Measurements from ENCODE around the gene FLNB. TPM values are rescaled to one million over a fixed set of nuclear protein-coding genes. Genes with fewer than 3 reads are reported as not detected.

Gene FLNB
- total and polyA plus RNA-seq, 2 of the 4 experiments (the other 2 are of a cell fraction): 78.0 to 136 TPM

DNA sequence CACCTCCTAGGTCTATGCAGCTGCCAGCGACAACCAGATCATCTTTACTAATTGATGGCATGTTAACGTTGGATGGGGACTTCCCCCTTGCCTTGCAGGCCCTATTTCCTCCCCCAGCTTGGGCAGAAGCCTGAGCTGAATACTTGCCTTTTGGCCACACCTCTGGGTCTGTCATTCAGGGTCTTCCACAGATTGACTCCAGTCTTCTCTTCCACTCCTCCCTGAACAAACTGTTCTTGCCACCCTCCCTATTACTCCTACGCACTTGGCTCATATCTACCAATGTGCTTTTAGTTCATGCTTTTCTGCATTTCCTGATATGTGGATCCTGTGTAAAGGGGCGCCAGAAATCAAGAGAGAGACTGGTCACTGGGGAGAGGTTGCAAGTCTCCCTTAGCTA is 129.1 kb downstream of the FLNB start:
- Histone ChIP-seq H4K20me1 (ENCODE audit: insufficient read depth, low read length) (peaks cover 6% of the 10 kb centered on the region; the same call in 1 of the 2 replicates), H2BK5ac (ENCODE audit: low read depth, low read length, poor library complexity, severe bottlenecking) (no peak overlapping the region), H3K4me3 (ENCODE audit: insufficient read depth, low read depth, low read length) (no peak overlapping the region), H3K27me3 (ENCODE audit: control insufficient read depth, insufficient read depth, low read length) (no peaks in the 10 kb centered on the region), H2AK5ac (ENCODE audit: low read depth, low read length) (no peak overlapping the region), H3K23ac (ENCODE audit: low read depth, low read length) (no peak overlapping the region), H4K5ac (ENCODE audit: low read depth, low read length) (no peak overlapping the region), H3K9me3 (ENCODE audit: control insufficient read depth, insufficient read depth, low read length) (no peaks in the 10 kb centered on the region), H3K4me1 (ENCODE audit: control insufficient read depth, insufficient read depth, low read length) (no peaks in the 10 kb centered on the region; the same call in 1 of the 2 replicates), H2BK15ac (ENCODE audit: low read depth, low read length) (no peak overlapping the region), H3K18ac (ENCODE audit: low read depth, low read length) (no peak overlapping the region), H4K8ac (ENCODE audit: low read depth in 2 of 2, low read length in 2 of 2) (no peak overlapping the region), H3K79me1 (ENCODE audit: low read depth in 1 of 2, low read length in 2 of 2) (peaks cover 34 to 56% of the 10 kb centered on the region in 2 experiments; a peak in 3 of 4 replicates), H2BK120ac (ENCODE audit: low read depth, low read length) (no peak overlapping the region), H3K56ac (ENCODE audit: extremely low read depth, insufficient read depth, low read length) (no peak overlapping the region), H3K4me2 (ENCODE audit: low read depth, low read length) (no peak overlapping the region), H2BK20ac (ENCODE audit: low read depth, low read length) (no peak overlapping the region), H3K27ac (ENCODE audit: insufficient read depth, low read length) (no peak overlapping the region), H2AFZ (replicated peaks; ENCODE audit: low read length, poor library complexity) (no peak overlapping the region), H3K9me1 (ENCODE audit: insufficient read depth, low read length) (peaks cover 33% of the 10 kb centered on the region), H4K91ac (ENCODE audit: insufficient read depth, low read depth, low read length) (no peak overlapping the region), H2AK9ac (replicated peaks; ENCODE audit: low read depth, low read length, poor library complexity) (no peak overlapping the region), H3K14ac (replicated peaks; ENCODE audit: low read depth, low read length) (no peak overlapping the region), H3K4ac (ENCODE audit: low read depth, low read length) (no peak overlapping the region), H3K9ac (ENCODE audit: low read depth, low read length) (no peak overlapping the region), H3K36me3 (ENCODE audit: control insufficient read depth, insufficient read depth, low read length) (peaks cover 71% of the 10 kb centered on the region)
- ChIA-PET POLR2A (ENCODE audit: unreplicated experiment) (no interaction called here), CTCF (no interaction called here)
- no TSS peak for BruUV-seq (replicated peaks)
- dilution Hi-C loops (cut with HindIII; ENCODE audit: low sequenced_read_pairs, unreplicated experiment) (no loop called here), in situ Hi-C loops (cut with MboI; ENCODE audit: low sequenced_read_pairs) (no loop called here), intact Hi-C loops (cut with micrococcal nuclease) (no loop called here)
- no peak for DNase-seq
- no peak for TF ChIP-seq CHD1 (IDR thresholded peaks at IDR 0.05; ENCODE audit: low read depth, low read length)
- no peak for TF ChIP-seq MXI1 (IDR thresholded peaks at IDR 0.05; ENCODE audit: borderline replicate concordance, low read depth, low read length)
- no peak for TF ChIP-seq CEBPB (IDR thresholded peaks at IDR 0.05; ENCODE audit: low read depth, low read length)
- TF ChIP-seq POLR2A (IDR thresholded peaks at IDR 0.05; ENCODE audit: low read depth, low read length): no peak
- no peak for TF ChIP-seq RAD21 (IDR thresholded peaks at IDR 0.05; ENCODE audit: low read length)
- no peak for TF ChIP-seq RFX5 (IDR thresholded peaks at IDR 0.05; ENCODE audit: low read depth, low read length)
- no peak for TF ChIP-seq NFE2L2 (IDR thresholded peaks at IDR 0.05; ENCODE audit: low read depth, low read length)
- no peak for TF ChIP-seq SMC3 (IDR thresholded peaks at IDR 0.05; ENCODE audit: low read depth, low read length)
- TF ChIP-seq, protein P1, sequence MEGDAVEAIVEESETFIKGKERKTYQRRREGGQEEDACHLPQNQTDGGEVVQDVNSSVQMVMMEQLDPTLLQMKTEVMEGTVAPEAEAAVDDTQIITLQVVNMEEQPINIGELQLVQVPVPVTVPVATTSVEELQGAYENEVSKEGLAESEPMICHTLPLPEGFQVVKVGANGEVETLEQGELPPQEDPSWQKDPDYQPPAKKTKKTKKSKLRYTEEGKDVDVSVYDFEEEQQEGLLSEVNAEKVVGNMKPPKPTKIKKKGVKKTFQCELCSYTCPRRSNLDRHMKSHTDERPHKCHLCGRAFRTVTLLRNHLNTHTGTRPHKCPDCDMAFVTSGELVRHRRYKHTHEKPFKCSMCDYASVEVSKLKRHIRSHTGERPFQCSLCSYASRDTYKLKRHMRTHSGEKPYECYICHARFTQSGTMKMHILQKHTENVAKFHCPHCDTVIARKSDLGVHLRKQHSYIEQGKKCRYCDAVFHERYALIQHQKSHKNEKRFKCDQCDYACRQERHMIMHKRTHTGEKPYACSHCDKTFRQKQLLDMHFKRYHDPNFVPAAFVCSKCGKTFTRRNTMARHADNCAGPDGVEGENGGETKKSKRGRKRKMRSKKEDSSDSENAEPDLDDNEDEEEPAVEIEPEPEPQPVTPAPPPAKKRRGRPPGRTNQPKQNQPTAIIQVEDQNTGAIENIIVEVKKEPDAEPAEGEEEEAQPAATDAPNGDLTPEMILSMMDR (conservative IDR thresholded peaks at IDR 0.05; ENCODE audit: low read depth, low read length): no peak
- no peak for TF ChIP-seq FOS (IDR thresholded peaks at IDR 0.05; ENCODE audit: low read depth, low read length)
- TF ChIP-seq, protein P2, sequence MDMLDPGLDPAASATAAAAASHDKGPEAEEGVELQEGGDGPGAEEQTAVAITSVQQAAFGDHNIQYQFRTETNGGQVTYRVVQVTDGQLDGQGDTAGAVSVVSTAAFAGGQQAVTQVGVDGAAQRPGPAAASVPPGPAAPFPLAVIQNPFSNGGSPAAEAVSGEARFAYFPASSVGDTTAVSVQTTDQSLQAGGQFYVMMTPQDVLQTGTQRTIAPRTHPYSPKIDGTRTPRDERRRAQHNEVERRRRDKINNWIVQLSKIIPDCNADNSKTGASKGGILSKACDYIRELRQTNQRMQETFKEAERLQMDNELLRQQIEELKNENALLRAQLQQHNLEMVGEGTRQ (IDR thresholded peaks at IDR 0.05; ENCODE audit: low read depth, low read length): no peak
- TF ChIP-seq, protein P3, sequence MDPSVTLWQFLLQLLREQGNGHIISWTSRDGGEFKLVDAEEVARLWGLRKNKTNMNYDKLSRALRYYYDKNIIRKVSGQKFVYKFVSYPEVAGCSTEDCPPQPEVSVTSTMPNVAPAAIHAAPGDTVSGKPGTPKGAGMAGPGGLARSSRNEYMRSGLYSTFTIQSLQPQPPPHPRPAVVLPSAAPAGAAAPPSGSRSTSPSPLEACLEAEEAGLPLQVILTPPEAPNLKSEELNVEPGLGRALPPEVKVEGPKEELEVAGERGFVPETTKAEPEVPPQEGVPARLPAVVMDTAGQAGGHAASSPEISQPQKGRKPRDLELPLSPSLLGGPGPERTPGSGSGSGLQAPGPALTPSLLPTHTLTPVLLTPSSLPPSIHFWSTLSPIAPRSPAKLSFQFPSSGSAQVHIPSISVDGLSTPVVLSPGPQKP (IDR thresholded peaks at IDR 0.05; ENCODE audit: borderline replicate concordance, low read depth, low read length): no peak
- no peak for TF ChIP-seq MAFK (IDR thresholded peaks at IDR 0.05; ENCODE audit: low read depth, low read length)
- TF ChIP-seq MAZ (IDR thresholded peaks at IDR 0.05; ENCODE audit: borderline replicate concordance, low read depth, low read length): no peak
- TF ChIP-seq RCOR1 (IDR thresholded peaks at IDR 0.05; ENCODE audit: insufficient replicate concordance, low read length): no peak
- no peak for TF ChIP-seq BHLHE40 (IDR thresholded peaks at IDR 0.05; ENCODE audit: low read depth, low read length)
- no CpG with 5 or more reads among the region's 4 CpGs for WGBS, 2 experiments (ENCODE audit: extremely low coverage in 2 of 2, insufficient read length in 1 of 2)
- ATAC-seq (ENCODE audit: low read depth): no peak
